CD4-positive, alpha-beta T cell treated with Interleukin-17A for 1 hour (primary cell): ENCODE data around the gene RAB6A.
"Not testable (repeated sequence)": the region's sequence is repeated elsewhere in the genome, so short reads cannot be mapped to it uniquely, and the experiment has no call there.

Experiments used
- DNase-seq: peaks from one replicate; pipeline ENCODE4 v3.0.0-alpha.2; 2020

The RAB6A gene

GRCh38 chr11:73761403-73761945 lies 600 bp upstream of the RAB6A start:
- DNase-seq = no peak

GRCh38 chr11:73760135-73760678 lies 667 bp downstream of the RAB6A start:
- no peak for DNase-seq

- DNase-seq = no peak
Observed at GRCh38 chr11:73759610-73760134, 1.2 kb downstream of the RAB6A start.

- DNase-seq = no peak
Observed at GRCh38 chr11:73758451-73758850, 2.4 kb downstream of the RAB6A start.

GRCh38 chr11:73757598-73757997 lies 3.3 kb downstream of the RAB6A start:
- no peak for DNase-seq

- no peak for DNase-seq
Observed at GRCh38 chr11:73755670-73756069, 5.2 kb downstream of the RAB6A start.

- no peak for DNase-seq
Observed at GRCh38 chr11:73753938-73754337, 6.9 kb downstream of the RAB6A start.

- no peak for DNase-seq
Observed at GRCh38 chr11:73752903-73753302, 8.0 kb downstream of the RAB6A start.

GRCh38 chr11:73752216-73752867 lies 8.5 kb downstream of the RAB6A start:
- no peak for DNase-seq

- DNase-seq = not testable (repeated sequence)
Observed at GRCh38 chr11:73750862-73751261, 10.0 kb downstream of the RAB6A start.

- DNase-seq = no peak
Observed at GRCh38 chr11:73750228-73750627, 10.6 kb downstream of the RAB6A start.

GRCh38 chr11:73749118-73749517 lies 11.8 kb downstream of the RAB6A start:
- no peak for DNase-seq

GRCh38 chr11:73748300-73748699 lies 12.6 kb downstream of the RAB6A start:
- DNase-seq = no peak

- no peak for DNase-seq
Observed at GRCh38 chr11:73747762-73748161, 13.1 kb downstream of the RAB6A start.

GRCh38 chr11:73746701-73747100 lies 14.2 kb downstream of the RAB6A start:
- no peak for DNase-seq

- no peak for DNase-seq
Observed at GRCh38 chr11:73743045-73743444, 17.8 kb downstream of the RAB6A start.

GRCh38 chr11:73735959-73736358 lies 24.9 kb downstream of the RAB6A start:
- not testable (repeated sequence) for DNase-seq

GRCh38 chr11:73734993-73735392 lies 25.9 kb downstream of the RAB6A start:
- DNase-seq = no peak

- not testable (repeated sequence) for DNase-seq
Observed at GRCh38 chr11:73734011-73734410, 26.9 kb downstream of the RAB6A start.

GRCh38 chr11:73732936-73733335 lies 27.9 kb downstream of the RAB6A start:
- DNase-seq = not testable (repeated sequence)

- no peak for DNase-seq
Observed at GRCh38 chr11:73729594-73730206, 31.2 kb downstream of the RAB6A start.

- DNase-seq = no peak
Observed at GRCh38 chr11:73728000-73728399, 32.9 kb downstream of the RAB6A start.

GRCh38 chr11:73726825-73727224 lies 34.0 kb downstream of the RAB6A start:
- DNase-seq = no peak

GRCh38 chr11:73717136-73717535 lies 43.7 kb downstream of the RAB6A start:
- DNase-seq = no peak
